Nephron progenitor cell (in vitro differentiated cells): Measurements from ENCODE around the gene KCTD7.
"Not testable (repeated sequence)": the region's sequence is repeated elsewhere in the genome, so short reads cannot be mapped to it uniquely, and the experiment has no call there.

ENCODE experiments used
- DNase-seq: peaks from one replicate; pipeline ENCODE4 v3.0.0; 2021
- H3K27ac Mint-ChIP-seq: 2 replicates; pipeline ENCODE4 v1.8.0; 2021; ENCODE audit warnings: mild to moderate bottlenecking, moderate library complexity, mixed read lengths
- H3K27me3 Mint-ChIP-seq: 2 replicates; pipeline ENCODE4 v1.8.0; 2021; ENCODE audit warnings: mild to moderate bottlenecking, low read depth, mixed read lengths; ENCODE audit not compliant: poor library complexity
- H3K36me3 Mint-ChIP-seq: 2 replicates; pipeline ENCODE4 v1.8.0; 2021; ENCODE audit warnings: low read depth, mixed read lengths
- H3K4me1 Mint-ChIP-seq: 2 replicates; pipeline ENCODE4 v1.8.0; 2021; ENCODE audit warnings: mixed read lengths
- H3K4me3 Mint-ChIP-seq: 2 replicates; pipeline ENCODE4 v1.8.0; 2021; ENCODE audit warnings: mild to moderate bottlenecking, moderate library complexity, mixed read lengths
- H3K9me3 Mint-ChIP-seq: 2 replicates; pipeline ENCODE4 v1.8.0; 2021; ENCODE audit warnings: mild to moderate bottlenecking, moderate library complexity, mixed read lengths
- TF ChIP-seq, protein P1 (sequence below): fragments of 200-600 bp; sonication (generic); IDR thresholded peaks from 2 replicates; pipeline ENCODE4 v1.5.0; 2021; ENCODE audit warnings: antibody characterized with exemption

Gene KCTD7

DNA sequence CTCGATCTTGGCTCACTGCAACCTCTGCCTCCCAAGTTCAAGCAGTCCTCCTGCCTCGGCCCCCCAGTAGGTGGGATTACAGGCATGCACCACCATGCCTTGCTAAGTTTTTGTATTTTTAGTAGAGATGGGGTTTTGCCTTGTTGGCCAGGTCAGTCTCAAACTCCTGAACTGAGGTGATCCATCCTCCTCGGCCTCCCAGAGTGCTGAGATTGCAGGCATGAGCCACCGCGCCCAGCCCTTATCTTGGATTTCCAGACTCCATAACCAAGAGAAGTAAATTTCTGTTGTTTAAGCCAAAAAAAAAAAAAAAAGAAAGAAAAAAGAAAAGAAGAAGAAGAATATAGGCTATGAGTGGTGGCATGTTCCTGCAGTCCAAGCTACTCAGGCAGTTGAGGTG is 58.5 kb downstream of the KCTD7 start:
- H3K36me3 Mint-ChIP-seq: peaks cover 38% of the 10 kb centered on the region
- H3K27ac Mint-ChIP-seq: no peak overlapping the region
- peaks cover 8% of the 10 kb centered on the region for H3K4me1 Mint-ChIP-seq
- peaks cover 20% of the 10 kb centered on the region for H3K9me3 Mint-ChIP-seq
- peaks cover 12% of the 10 kb centered on the region for H3K27me3 Mint-ChIP-seq
- TF ChIP-seq, protein P1, sequence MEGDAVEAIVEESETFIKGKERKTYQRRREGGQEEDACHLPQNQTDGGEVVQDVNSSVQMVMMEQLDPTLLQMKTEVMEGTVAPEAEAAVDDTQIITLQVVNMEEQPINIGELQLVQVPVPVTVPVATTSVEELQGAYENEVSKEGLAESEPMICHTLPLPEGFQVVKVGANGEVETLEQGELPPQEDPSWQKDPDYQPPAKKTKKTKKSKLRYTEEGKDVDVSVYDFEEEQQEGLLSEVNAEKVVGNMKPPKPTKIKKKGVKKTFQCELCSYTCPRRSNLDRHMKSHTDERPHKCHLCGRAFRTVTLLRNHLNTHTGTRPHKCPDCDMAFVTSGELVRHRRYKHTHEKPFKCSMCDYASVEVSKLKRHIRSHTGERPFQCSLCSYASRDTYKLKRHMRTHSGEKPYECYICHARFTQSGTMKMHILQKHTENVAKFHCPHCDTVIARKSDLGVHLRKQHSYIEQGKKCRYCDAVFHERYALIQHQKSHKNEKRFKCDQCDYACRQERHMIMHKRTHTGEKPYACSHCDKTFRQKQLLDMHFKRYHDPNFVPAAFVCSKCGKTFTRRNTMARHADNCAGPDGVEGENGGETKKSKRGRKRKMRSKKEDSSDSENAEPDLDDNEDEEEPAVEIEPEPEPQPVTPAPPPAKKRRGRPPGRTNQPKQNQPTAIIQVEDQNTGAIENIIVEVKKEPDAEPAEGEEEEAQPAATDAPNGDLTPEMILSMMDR: no peak
- no peak for DNase-seq
- no peak overlapping the region for H3K4me3 Mint-ChIP-seq

DNA sequence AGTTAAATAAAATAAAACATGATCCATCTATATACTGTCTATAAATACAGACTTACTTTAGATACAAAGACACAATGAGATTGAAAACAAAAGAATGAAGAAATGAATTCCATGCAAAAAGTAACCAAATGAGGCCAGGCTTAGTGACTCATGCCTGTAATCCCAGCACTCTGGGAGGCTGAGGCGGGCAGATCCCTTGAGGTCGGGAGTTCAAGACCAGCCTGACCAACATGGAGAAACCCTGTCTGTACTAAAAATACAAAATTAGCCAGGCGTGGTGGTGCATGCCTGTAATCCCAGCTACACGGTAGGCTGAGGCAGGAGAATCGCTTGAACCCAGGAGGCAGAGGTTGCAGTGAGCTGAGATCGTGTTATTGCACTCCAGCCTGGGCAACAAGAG is 59.0 kb downstream of the KCTD7 start:
- H3K27me3 Mint-ChIP-seq: peaks cover 12% of the 10 kb centered on the region
- not testable (repeated sequence) for DNase-seq, H3K4me3 Mint-ChIP-seq, H3K4me1 Mint-ChIP-seq, H3K27ac Mint-ChIP-seq
- H3K36me3 Mint-ChIP-seq: peaks cover 38% of the 10 kb centered on the region
- H3K9me3 Mint-ChIP-seq: peaks cover 20% of the 10 kb centered on the region

DNA sequence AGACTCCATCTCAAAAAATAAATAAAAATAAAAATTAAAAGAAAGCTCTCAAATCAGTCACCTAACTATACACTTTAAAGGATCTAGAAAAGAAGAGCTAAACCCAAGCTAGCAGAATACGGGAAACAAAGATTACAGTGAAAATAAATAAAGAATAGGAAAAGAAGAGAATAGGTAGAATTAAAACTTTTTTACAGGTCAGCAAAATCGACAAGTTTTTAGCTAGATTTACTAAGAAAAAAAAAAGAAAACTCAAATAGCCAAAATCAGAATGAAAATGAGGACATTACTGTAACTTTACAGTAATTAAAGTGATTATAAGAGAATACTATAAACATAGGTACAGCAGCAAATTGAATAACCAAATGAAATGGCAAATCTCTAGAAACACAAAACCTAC is 60.4 kb downstream of the KCTD7 start:
- TF ChIP-seq, protein P1: no peak
- H3K4me3 Mint-ChIP-seq: no peak overlapping the region
- no peaks in the 10 kb centered on the region for H3K4me1 Mint-ChIP-seq
- peaks cover 20% of the 10 kb centered on the region for H3K9me3 Mint-ChIP-seq
- no peak for DNase-seq
- peaks cover 3% of the 10 kb centered on the region for H3K27me3 Mint-ChIP-seq
- peaks cover 38% of the 10 kb centered on the region for H3K36me3 Mint-ChIP-seq
- H3K27ac Mint-ChIP-seq: no peak overlapping the region

DNA sequence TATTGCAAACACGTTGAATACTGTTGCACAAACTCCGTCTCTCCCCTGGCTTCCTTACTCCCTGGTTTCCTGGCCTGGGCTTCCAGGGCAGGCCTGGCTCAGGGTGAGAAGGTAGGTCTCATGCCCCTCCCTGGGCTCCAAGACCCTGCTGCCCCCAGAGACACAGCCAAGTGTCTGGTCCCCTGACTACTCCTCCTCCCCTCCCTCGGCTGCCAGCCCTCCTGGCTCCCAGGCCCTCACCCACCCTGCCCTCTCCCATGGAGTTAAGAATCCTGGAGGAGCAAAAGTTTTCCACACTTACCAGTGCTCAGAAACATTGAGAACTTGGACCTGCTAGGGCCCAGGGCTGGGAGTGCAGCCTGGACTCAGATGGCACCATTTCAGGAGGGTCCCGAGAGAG is 64.7 kb downstream of the KCTD7 start:
- no peak for DNase-seq
- Mint-ChIP-seq H3K4me1 (peaks cover 17% of the 10 kb centered on the region), H3K36me3 (peaks cover 12% of the 10 kb centered on the region), H3K4me3 (no peak overlapping the region), H3K9me3 (peaks cover 3% of the 10 kb centered on the region), H3K27me3 (peaks cover 3% of the 10 kb centered on the region), H3K27ac (no peak overlapping the region)
- TF ChIP-seq, protein P1: no peak
